ELR (cell line): ENCODE data around the gene DKK2.

Experiments
- DNase-seq: peaks from one replicate; pipeline ENCODE4 v3.0.0-alpha.2; 2015; ENCODE audit warnings: low read depth

The DKK2 gene

GRCh38 chr4:107017443-107018343 is 18.4 kb downstream of the DKK2 start:
- no peak for DNase-seq

GRCh38 chr4:107011312-107011711 is 24.8 kb downstream of the DKK2 start:
- no peak for DNase-seq

GRCh38 chr4:107009196-107009968 is 26.7 kb downstream of the DKK2 start:
- no peak for DNase-seq

GRCh38 chr4:107008115-107008514 is 28.0 kb downstream of the DKK2 start:
- no peak for DNase-seq

GRCh38 chr4:107006218-107006617 is 29.9 kb downstream of the DKK2 start:
- DNase-seq = no peak

- no peak for DNase-seq
Measured at GRCh38 chr4:106996490-106996889, 39.6 kb downstream of the DKK2 start.

- no peak for DNase-seq
Measured at GRCh38 chr4:106993827-106994226, 42.3 kb downstream of the DKK2 start.

GRCh38 chr4:106987311-106987710 is 48.8 kb downstream of the DKK2 start:
- no peak for DNase-seq

GRCh38 chr4:106986486-106986885 is 49.6 kb downstream of the DKK2 start:
- DNase-seq = peak; percentile 32

GRCh38 chr4:106985830-106986229 is 50.3 kb downstream of the DKK2 start:
- DNase-seq = peak; percentile 7

GRCh38 chr4:106982711-106983211 is 53.4 kb downstream of the DKK2 start:
- DNase-seq = no peak

GRCh38 chr4:106981431-106981830 is 54.7 kb downstream of the DKK2 start:
- DNase-seq = no peak

GRCh38 chr4:106979476-106979875 is 56.6 kb downstream of the DKK2 start:
- DNase-seq = no peak

- no peak for DNase-seq
Measured at GRCh38 chr4:106978046-106978774, 57.9 kb downstream of the DKK2 start.

- DNase-seq = no peak
Measured at GRCh38 chr4:106971636-106972035, 64.5 kb downstream of the DKK2 start.

GRCh38 chr4:106967892-106968291 is 68.2 kb downstream of the DKK2 start:
- DNase-seq = no peak

- no peak for DNase-seq
Measured at GRCh38 chr4:106953036-106953705, 82.9 kb downstream of the DKK2 start.

GRCh38 chr4:106951891-106952290 is 84.2 kb downstream of the DKK2 start:
- no peak for DNase-seq

GRCh38 chr4:106941841-106942240 is 94.3 kb downstream of the DKK2 start:
- DNase-seq = no peak

GRCh38 chr4:106930522-106930921 is 105.6 kb downstream of the DKK2 start:
- DNase-seq = no peak

- DNase-seq = no peak
Measured at GRCh38 chr4:106929248-106929647, 106.9 kb downstream of the DKK2 start.

GRCh38 chr4:106914223-106914622 is 121.9 kb downstream of the DKK2 start:
- no peak for DNase-seq
